SK-N-SH treated with all-trans-retinoic acid at 6 μM for 48 hours (cell line): ENCODE results near the gene WDR7.

ENCODE experiments used
- ATAC-seq: fragments of 200-7000 bp; cut with Tn5 transposase; 3 replicates; pipeline ENCODE4 v1.9.1; 2020; ENCODE audit warnings: mild to moderate bottlenecking, moderate library complexity
- ARNTL ChIP-seq: fragments of 450-650 bp; formaldehyde crosslinking; IDR thresholded peaks from 2 replicates; pipeline ENCODE4 v1.5.0; 2020; ENCODE audit warnings: low read depth, mild to moderate bottlenecking, moderate library complexity, borderline replicate concordance
- BACH2 ChIP-seq: fragments of 250-450 bp; sonication (Bioruptor Pico); IDR thresholded peaks from 2 replicates; pipeline ENCODE4 v1.9.0; 2021; ENCODE audit warnings: mild to moderate bottlenecking, borderline replicate concordance
- CSDC2 ChIP-seq: fragments of 250-450 bp; sonication (Bioruptor Pico); IDR thresholded peaks from 2 replicates; pipeline ENCODE4 v1.5.0; 2020; ENCODE audit warnings: mild to moderate bottlenecking, moderate library complexity
- ESRRG ChIP-seq: fragments of 250-450 bp; sonication (Bioruptor Pico); IDR thresholded peaks from 2 replicates; pipeline ENCODE4 v1.6.1; 2021; ENCODE audit warnings: mild to moderate bottlenecking
- GLIS3 ChIP-seq: fragments of 250-450 bp; sonication (Bioruptor Pico); IDR thresholded peaks from 2 replicates; pipeline ENCODE4 v1.5.0; 2020; ENCODE audit warnings: mild to moderate bottlenecking, moderate library complexity
- ISL1 ChIP-seq: fragments of 250-450 bp; sonication (Bioruptor Pico); IDR thresholded peaks from 2 replicates; pipeline ENCODE4 v2.1.2; 2022; ENCODE audit warnings: mild to moderate bottlenecking, moderate library complexity
- PPARA ChIP-seq: fragments of 250-450 bp; sonication (Bioruptor Pico); IDR thresholded peaks from 2 replicates; pipeline ENCODE4 v1.5.0; 2020; ENCODE audit warnings: mild to moderate bottlenecking, borderline replicate concordance
- RARB ChIP-seq: fragments of 250-450 bp; sonication (Bioruptor Pico); IDR thresholded peaks from 2 replicates; pipeline ENCODE4 v1.8.0; 2021; ENCODE audit warnings: mild to moderate bottlenecking, moderate library complexity
- TCF4 ChIP-seq: fragments of 250-450 bp; sonication (Bioruptor Pico); IDR thresholded peaks from 2 replicates; pipeline ENCODE4 v1.8.0; 2021; ENCODE audit warnings: mild to moderate bottlenecking, moderate library complexity, borderline replicate concordance
- TOX ChIP-seq: fragments of 250-450 bp; sonication (Bioruptor Pico); IDR thresholded peaks from 2 replicates; pipeline ENCODE4 v1.8.0; 2021; ENCODE audit warnings: mild to moderate bottlenecking, moderate library complexity, borderline replicate concordance
- ZC3H10 ChIP-seq: fragments of 250-450 bp; sonication (Bioruptor Pico); IDR thresholded peaks from 2 replicates; pipeline ENCODE4 v1.5.1; 2021; ENCODE audit warnings: mild to moderate bottlenecking, moderate library complexity
- ZFP3 ChIP-seq: fragments of 250-450 bp; sonication (Bioruptor Pico); IDR thresholded peaks from 2 replicates; pipeline ENCODE4 v1.5.0; 2020; ENCODE audit warnings: mild to moderate bottlenecking, moderate library complexity
- ZFP30 ChIP-seq: fragments of 450-650 bp; formaldehyde crosslinking; IDR thresholded peaks from 2 replicates; pipeline ENCODE4 v1.5.0; 2022; ENCODE audit warnings: mild to moderate bottlenecking, moderate library complexity
- ZNF565 ChIP-seq: fragments of 450-650 bp; formaldehyde crosslinking; conservative IDR thresholded peaks from 2 replicates; pipeline ENCODE4 v1.5.0; 2020; ENCODE audit warnings: low read depth, mild to moderate bottlenecking, moderate library complexity
- ZNF70 ChIP-seq: fragments of 450-650 bp; formaldehyde crosslinking; IDR thresholded peaks from 2 replicates; pipeline ENCODE4 v1.5.0; 2020; ENCODE audit warnings: mild to moderate bottlenecking, moderate library complexity
- ZNF8 ChIP-seq: fragments of 450-650 bp; formaldehyde crosslinking; IDR thresholded peaks from 2 replicates; pipeline ENCODE4 v1.5.0; 2020; ENCODE audit warnings: mild to moderate bottlenecking, moderate library complexity
- TF ChIP-seq, protein P1 (sequence below): fragments of 250-450 bp; sonication (Bioruptor Pico); IDR thresholded peaks from 2 replicates; pipeline ENCODE4 v1.8.0; 2020; ENCODE audit warnings: mild to moderate bottlenecking, moderate library complexity, borderline replicate concordance
- TF ChIP-seq, protein P2 (sequence below): fragments of 250-450 bp; sonication (Bioruptor Pico); IDR thresholded peaks from 2 replicates; pipeline ENCODE4 v1.8.0; 2021; ENCODE audit warnings: low read depth, mild to moderate bottlenecking, moderate library complexity, borderline replicate concordance
- TF ChIP-seq, protein P3 (sequence below): fragments of 250-450 bp; sonication (Bioruptor Pico); IDR thresholded peaks from 2 replicates; pipeline ENCODE4 v1.5.0; 2020; ENCODE audit warnings: mild to moderate bottlenecking, moderate library complexity
- TF ChIP-seq, protein P4 (sequence below): fragments of 250-450 bp; sonication (Bioruptor Pico); IDR thresholded peaks from 2 replicates; pipeline ENCODE4 v1.5.1; 2020; ENCODE audit warnings: low read depth, mild to moderate bottlenecking, moderate library complexity

Gene WDR7

GRCh38 chr18:57057890-57058289, 406.7 kb downstream of the WDR7 start (continued):
- TF ChIP-seq, protein P1, sequence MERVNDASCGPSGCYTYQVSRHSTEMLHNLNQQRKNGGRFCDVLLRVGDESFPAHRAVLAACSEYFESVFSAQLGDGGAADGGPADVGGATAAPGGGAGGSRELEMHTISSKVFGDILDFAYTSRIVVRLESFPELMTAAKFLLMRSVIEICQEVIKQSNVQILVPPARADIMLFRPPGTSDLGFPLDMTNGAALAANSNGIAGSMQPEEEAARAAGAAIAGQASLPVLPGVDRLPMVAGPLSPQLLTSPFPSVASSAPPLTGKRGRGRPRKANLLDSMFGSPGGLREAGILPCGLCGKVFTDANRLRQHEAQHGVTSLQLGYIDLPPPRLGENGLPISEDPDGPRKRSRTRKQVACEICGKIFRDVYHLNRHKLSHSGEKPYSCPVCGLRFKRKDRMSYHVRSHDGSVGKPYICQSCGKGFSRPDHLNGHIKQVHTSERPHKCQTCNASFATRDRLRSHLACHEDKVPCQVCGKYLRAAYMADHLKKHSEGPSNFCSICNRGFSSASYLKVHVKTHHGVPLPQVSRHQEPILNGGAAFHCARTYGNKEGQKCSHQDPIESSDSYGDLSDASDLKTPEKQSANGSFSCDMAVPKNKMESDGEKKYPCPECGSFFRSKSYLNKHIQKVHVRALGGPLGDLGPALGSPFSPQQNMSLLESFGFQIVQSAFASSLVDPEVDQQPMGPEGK, result no peak
- TF ChIP-seq, protein P2, sequence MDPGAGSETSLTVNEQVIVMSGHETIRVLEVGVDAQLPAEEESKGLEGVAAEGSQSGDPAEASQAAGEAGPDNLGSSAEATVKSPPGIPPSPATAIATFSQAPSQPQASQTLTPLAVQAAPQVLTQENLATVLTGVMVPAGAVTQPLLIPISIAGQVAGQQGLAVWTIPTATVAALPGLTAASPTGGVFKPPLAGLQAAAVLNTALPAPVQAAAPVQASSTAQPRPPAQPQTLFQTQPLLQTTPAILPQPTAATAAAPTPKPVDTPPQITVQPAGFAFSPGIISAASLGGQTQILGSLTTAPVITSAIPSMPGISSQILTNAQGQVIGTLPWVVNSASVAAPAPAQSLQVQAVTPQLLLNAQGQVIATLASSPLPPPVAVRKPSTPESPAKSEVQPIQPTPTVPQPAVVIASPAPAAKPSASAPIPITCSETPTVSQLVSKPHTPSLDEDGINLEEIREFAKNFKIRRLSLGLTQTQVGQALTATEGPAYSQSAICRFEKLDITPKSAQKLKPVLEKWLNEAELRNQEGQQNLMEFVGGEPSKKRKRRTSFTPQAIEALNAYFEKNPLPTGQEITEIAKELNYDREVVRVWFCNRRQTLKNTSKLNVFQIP, result no peak
- TF ChIP-seq CSDC2 (CRISPR knock-in tag), result no peak
- TF ChIP-seq RARB (CRISPR knock-in tag), result no peak
- TF ChIP-seq PPARA, result no peak

DNA sequence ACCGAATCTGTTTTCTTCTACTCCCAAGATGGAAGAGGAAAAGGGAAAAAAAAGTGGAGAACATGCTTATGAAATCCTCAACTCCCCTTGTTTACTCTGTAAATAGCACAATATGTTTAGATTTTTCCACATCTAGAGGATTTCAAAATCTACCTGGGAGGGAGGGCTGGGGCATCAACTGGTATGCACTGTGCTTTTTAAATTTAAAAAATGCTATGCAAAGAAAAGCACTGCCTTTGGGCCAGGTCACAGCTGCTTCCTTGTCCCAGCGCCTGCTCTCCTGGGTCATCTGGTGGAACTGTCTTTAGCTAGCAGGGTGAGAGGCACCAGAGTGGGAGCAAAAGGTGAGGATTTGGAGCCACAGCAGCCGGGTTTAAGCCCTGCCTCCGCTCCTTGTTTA, 407.6 kb downstream of the WDR7 start:
- ATAC-seq, result no peak
- TF ChIP-seq ZNF8 (CRISPR knock-in tag), result no peak
- TF ChIP-seq, protein P1, result no peak
- TF ChIP-seq RARB (CRISPR knock-in tag), result no peak
- no peak for TF ChIP-seq ZFP30 (CRISPR knock-in tag)
- TF ChIP-seq, protein P2, result no peak
- TF ChIP-seq TOX (CRISPR knock-in tag), result no peak
- no peak for TF ChIP-seq CSDC2 (CRISPR knock-in tag)
- TF ChIP-seq, protein P3, sequence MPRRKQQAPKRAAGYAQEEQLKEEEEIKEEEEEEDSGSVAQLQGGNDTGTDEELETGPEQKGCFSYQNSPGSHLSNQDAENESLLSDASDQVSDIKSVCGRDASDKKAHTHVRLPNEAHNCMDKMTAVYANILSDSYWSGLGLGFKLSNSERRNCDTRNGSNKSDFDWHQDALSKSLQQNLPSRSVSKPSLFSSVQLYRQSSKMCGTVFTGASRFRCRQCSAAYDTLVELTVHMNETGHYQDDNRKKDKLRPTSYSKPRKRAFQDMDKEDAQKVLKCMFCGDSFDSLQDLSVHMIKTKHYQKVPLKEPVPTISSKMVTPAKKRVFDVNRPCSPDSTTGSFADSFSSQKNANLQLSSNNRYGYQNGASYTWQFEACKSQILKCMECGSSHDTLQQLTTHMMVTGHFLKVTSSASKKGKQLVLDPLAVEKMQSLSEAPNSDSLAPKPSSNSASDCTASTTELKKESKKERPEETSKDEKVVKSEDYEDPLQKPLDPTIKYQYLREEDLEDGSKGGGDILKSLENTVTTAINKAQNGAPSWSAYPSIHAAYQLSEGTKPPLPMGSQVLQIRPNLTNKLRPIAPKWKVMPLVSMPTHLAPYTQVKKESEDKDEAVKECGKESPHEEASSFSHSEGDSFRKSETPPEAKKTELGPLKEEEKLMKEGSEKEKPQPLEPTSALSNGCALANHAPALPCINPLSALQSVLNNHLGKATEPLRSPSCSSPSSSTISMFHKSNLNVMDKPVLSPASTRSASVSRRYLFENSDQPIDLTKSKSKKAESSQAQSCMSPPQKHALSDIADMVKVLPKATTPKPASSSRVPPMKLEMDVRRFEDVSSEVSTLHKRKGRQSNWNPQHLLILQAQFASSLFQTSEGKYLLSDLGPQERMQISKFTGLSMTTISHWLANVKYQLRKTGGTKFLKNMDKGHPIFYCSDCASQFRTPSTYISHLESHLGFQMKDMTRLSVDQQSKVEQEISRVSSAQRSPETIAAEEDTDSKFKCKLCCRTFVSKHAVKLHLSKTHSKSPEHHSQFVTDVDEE (CRISPR knock-in tag), result no peak
- TF ChIP-seq BACH2 (CRISPR knock-in tag), result no peak
- TF ChIP-seq ZFP3 (CRISPR knock-in tag), result no peak
- TF ChIP-seq ZNF565 (CRISPR knock-in tag), result no peak
- TF ChIP-seq ARNTL (CRISPR knock-in tag), result no peak
- TF ChIP-seq, protein P4, sequence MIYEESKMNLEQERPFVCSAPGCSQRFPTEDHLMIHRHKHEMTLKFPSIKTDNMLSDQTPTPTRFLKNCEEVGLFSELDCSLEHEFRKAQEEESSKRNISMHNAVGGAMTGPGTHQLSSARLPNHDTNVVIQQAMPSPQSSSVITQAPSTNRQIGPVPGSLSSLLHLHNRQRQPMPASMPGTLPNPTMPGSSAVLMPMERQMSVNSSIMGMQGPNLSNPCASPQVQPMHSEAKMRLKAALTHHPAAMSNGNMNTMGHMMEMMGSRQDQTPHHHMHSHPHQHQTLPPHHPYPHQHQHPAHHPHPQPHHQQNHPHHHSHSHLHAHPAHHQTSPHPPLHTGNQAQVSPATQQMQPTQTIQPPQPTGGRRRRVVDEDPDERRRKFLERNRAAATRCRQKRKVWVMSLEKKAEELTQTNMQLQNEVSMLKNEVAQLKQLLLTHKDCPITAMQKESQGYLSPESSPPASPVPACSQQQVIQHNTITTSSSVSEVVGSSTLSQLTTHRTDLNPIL (CRISPR knock-in tag), result no peak
- no peak for TF ChIP-seq ZNF70 (CRISPR knock-in tag)
- TF ChIP-seq TCF4 (CRISPR knock-in tag), result no peak
- no peak for TF ChIP-seq ISL1
- TF ChIP-seq GLIS3, result no peak
- TF ChIP-seq, all 23 proteins: peak for 0

GRCh38 chr18:57059366-57059765, 408.2 kb downstream of the WDR7 start:
- no peak for ATAC-seq
- TF ChIP-seq ESRRG (CRISPR knock-in tag) (no peak), ZNF8 (CRISPR knock-in tag) (no peak), ZC3H10 (no peak), GLIS3 (no peak), TOX (CRISPR knock-in tag) (no peak)
- TF ChIP-seq, protein P3 (CRISPR knock-in tag), result no peak
- TF ChIP-seq, protein P4 (CRISPR knock-in tag), result no peak
- TF ChIP-seq, protein P2, result no peak
